Liver (tissue), 3 donors: ENCODE measurements around the gene SLC25A29.

Source experiments
- CTCF ChIP-seq: fragments of 150-350 bp; IDR thresholded peaks from 2 replicates; pipeline ENCODE4 v1.5.1; 2017; ENCODE audit warnings: improper control_type of control experiment, low read depth, low read length; ENCODE audit not compliant: missing input control
- HNF4G ChIP-seq: IDR thresholded peaks from 2 replicates; pipeline ENCODE4 v1.6.1; 2016; ENCODE audit warnings: antibody characterized with exemption
- MAX ChIP-seq: IDR thresholded peaks from 2 replicates; pipeline ENCODE4 v1.6.1; 2016; ENCODE audit warnings: antibody characterized with exemption
- NR2F2 ChIP-seq: IDR thresholded peaks from 2 replicates; pipeline ENCODE4 v1.6.1; 2016; ENCODE audit warnings: antibody characterized with exemption
- REST ChIP-seq: IDR thresholded peaks from 2 replicates; pipeline ENCODE4 v1.6.1; 2016; ENCODE audit warnings: antibody characterized with exemption, mild to moderate bottlenecking
- YY1 ChIP-seq: IDR thresholded peaks from 2 replicates; pipeline ENCODE4 v1.6.1; 2016; ENCODE audit warnings: antibody characterized with exemption, mild to moderate bottlenecking
- ZBTB33 ChIP-seq: IDR thresholded peaks from 2 replicates; pipeline ENCODE4 v1.6.1; 2016; ENCODE audit warnings: antibody characterized with exemption
- donor health status: healthy.
- donor health status: healthy.

GRCh38 chr14:100289916-100290606 lies 16.2 kb downstream of the SLC25A29 start:
- TF ChIP-seq CTCF = no peak
- TF ChIP-seq MAX = no peak
- no peak for TF ChIP-seq REST
- TF ChIP-seq ZBTB33 = no peak
- TF ChIP-seq HNF4G = no peak
- TF ChIP-seq NR2F2 = no peak
- TF ChIP-seq YY1 = no peak
